GM23338 (cell line): ENCODE data around the gene HSPBP1. TPM values are rescaled to one million over a fixed set of nuclear protein-coding genes. Genes with fewer than 3 reads are reported as not detected.

Experiments
- ATAC-seq: fragments of 200-7000 bp; cut with Tn5 transposase; 3 replicates; pipeline ENCODE4 v1.9.1; 2020
- DNase-seq: peaks from one replicate; pipeline ENCODE4 v3.0.0-alpha.2; 2015; ENCODE audit warnings: low spot score
- H2AFZ ChIP-seq: fragments of 200-600 bp; sonication (generic); 2 replicates; pipeline ENCODE4 v1.8.0; 2016; ENCODE audit warnings: antibody characterized with exemption, mild to moderate bottlenecking, moderate library complexity
- H3F3A ChIP-seq: fragments of 200-600 bp; sonication (generic); replicated peaks from 2 replicates; pipeline ENCODE4 v1.8.0; 2017; ENCODE audit warnings: antibody characterized with exemption, mixed run types, low read depth
- H3K27ac ChIP-seq: fragments of 200-600 bp; sonication (generic); 2 replicates; pipeline ENCODE4 v1.6.1; 2016; ENCODE audit warnings: low read depth
- H3K27me3 ChIP-seq: fragments of 200-600 bp; sonication (generic); 2 replicates; pipeline ENCODE4 v1.8.0; 2016; ENCODE audit warnings: mild to moderate bottlenecking, mixed run types, moderate library complexity; ENCODE audit not compliant: insufficient read depth
- H3K36me3 ChIP-seq: fragments of 200-600 bp; sonication (generic); 2 replicates; pipeline ENCODE4 v1.8.0; 2016; ENCODE audit warnings: mild to moderate bottlenecking; ENCODE audit not compliant: insufficient read depth
- H3K4me1 ChIP-seq: fragments of 200-600 bp; sonication (generic); 2 replicates; pipeline ENCODE4 v1.8.0; 2016; ENCODE audit warnings: mild to moderate bottlenecking, moderate library complexity; ENCODE audit not compliant: insufficient read depth
- H3K4me2 ChIP-seq: fragments of 200-600 bp; sonication (generic); 2 replicates; pipeline ENCODE4 v1.7.1; 2017; ENCODE audit warnings: mixed run types
- H3K4me3 ChIP-seq: fragments of 200-600 bp; sonication (generic); 2 replicates; pipeline ENCODE4 v1.6.1; 2016; ENCODE audit warnings: mixed run types
- H3K79me2 ChIP-seq: fragments of 200-600 bp; sonication (generic); replicated peaks from 2 replicates; pipeline ENCODE4 v1.8.0; 2017; ENCODE audit warnings: mild to moderate bottlenecking; ENCODE audit not compliant: insufficient read depth
- H3K9me2 ChIP-seq: fragments of 200-600 bp; sonication (generic); 2 replicates; pipeline ENCODE4 v1.8.0; 2017; ENCODE audit not compliant: insufficient read depth
- H4K20me1 ChIP-seq: fragments of 200-600 bp; sonication (generic); replicated peaks from 2 replicates; pipeline ENCODE4 v1.8.0; 2017; ENCODE audit warnings: mild to moderate bottlenecking; ENCODE audit not compliant: insufficient read depth
- H3K27ac Mint-ChIP-seq: 2 replicates; pipeline ENCODE4 v1.8.0; 2020; ENCODE audit warnings: inconsistent platforms, mild to moderate bottlenecking, moderate library complexity, mixed read lengths
- H3K27me3 Mint-ChIP-seq: 3 replicates; pipeline ENCODE4 v1.8.0; 2022; ENCODE audit warnings: low read depth, mild to moderate bottlenecking, moderate library complexity, mixed read lengths, inconsistent platforms; ENCODE audit not compliant: insufficient read depth, poor library complexity
- H3K36me3 Mint-ChIP-seq: 3 replicates; pipeline ENCODE4 v1.8.0; 2021; ENCODE audit warnings: low read depth, mild to moderate bottlenecking, inconsistent platforms, moderate library complexity, mixed read lengths
- H3K4me1 Mint-ChIP-seq: 3 replicates; pipeline ENCODE4 v1.8.0; 2020; ENCODE audit warnings: mild to moderate bottlenecking, inconsistent platforms, mixed read lengths
- H3K4me3 Mint-ChIP-seq: 3 replicates; pipeline ENCODE4 v1.8.0; 2021; ENCODE audit warnings: moderate library complexity, mild to moderate bottlenecking, inconsistent platforms, mixed read lengths
- H3K9me3 Mint-ChIP-seq: 3 replicates; pipeline ENCODE4 v1.8.0; 2020; ENCODE audit warnings: moderate library complexity, mild to moderate bottlenecking, inconsistent platforms, mixed read lengths
- CREB1 ChIP-seq: fragments of 250-450 bp; sonication (Bioruptor Pico); IDR thresholded peaks from 2 replicates; pipeline ENCODE4 v1.5.0; 2020; ENCODE audit warnings: low read depth, mild to moderate bottlenecking, moderate library complexity
- CTCF ChIP-seq, 2 experiments: fragments of 200-600 bp in 1 of 2; sonication (generic) in 1 of 2; conservative IDR thresholded peaks; 2 replicates each; pipeline versions ENCODE4 v1.5.1 to v1.6.1; 2016 to 2017; ENCODE audit warnings: antibody characterized with exemption in 2 of 2, low read depth in 2 of 2, mild to moderate bottlenecking in 2 of 2, moderate library complexity in 1 of 2
- ETS1 ChIP-seq: IDR thresholded peaks from 2 replicates; pipeline ENCODE4 v1.6.1; 2016; ENCODE audit warnings: antibody characterized with exemption
- EZH2 ChIP-seq: fragments of 200-600 bp; sonication (generic); IDR thresholded peaks from one replicate; pipeline ENCODE4 v1.8.0; 2017; ENCODE audit warnings: antibody characterized with exemption, mild to moderate bottlenecking, low read depth; ENCODE audit not compliant: unreplicated experiment
- EZH2phosphoT487 ChIP-seq: fragments of 200-600 bp; sonication (generic); IDR thresholded peaks from one replicate; pipeline ENCODE4 v1.8.1; 2018; ENCODE audit warnings: antibody characterized with exemption; ENCODE audit not compliant: unreplicated experiment
- JUNB ChIP-seq: IDR thresholded peaks from one replicate; pipeline ENCODE4 v1.6.1; 2016; ENCODE audit warnings: antibody characterized with exemption; ENCODE audit not compliant: unreplicated experiment
- NANOG ChIP-seq: IDR thresholded peaks from 2 replicates; pipeline ENCODE4 v1.6.1; 2016; ENCODE audit warnings: antibody characterized with exemption, borderline replicate concordance
- POLR2AphosphoS5 ChIP-seq: IDR thresholded peaks from 2 replicates; pipeline ENCODE4 v1.6.1; 2016; ENCODE audit warnings: antibody characterized with exemption, low read depth
- STAT1 ChIP-seq: IDR thresholded peaks from one replicate; pipeline ENCODE4 v1.6.1; 2016; ENCODE audit warnings: antibody characterized with exemption; ENCODE audit not compliant: unreplicated experiment
- ZNF114 ChIP-seq: fragments of 250-450 bp; sonication (Bioruptor Pico); IDR thresholded peaks from 2 replicates; pipeline ENCODE4 v1.5.0; 2020; ENCODE audit warnings: mild to moderate bottlenecking, moderate library complexity
- ZNF331 ChIP-seq: fragments of 250-450 bp; sonication (Bioruptor Pico); IDR thresholded peaks from 2 replicates; pipeline ENCODE4 v1.5.0; 2020; ENCODE audit warnings: low read depth, mild to moderate bottlenecking, moderate library complexity
- polyA plus RNA-seq: library from polyadenylated mRNA; unstranded; fragments of >200 nt; fragmentation: Nextera tagmentation; extraction: Ambion mirVana; gene quantifications from 2 replicates; pipeline ENCODE4 v1.2.1, GENCODE V29; 2016
- total RNA-seq: library from RNA; depleted of rRNA; stranded (reverse); fragments of >200 nt; shearing (Covaris generic); gene quantifications from 2 replicates; pipeline ENCODE4 v1.2.3, GENCODE V29; 2014
- TF ChIP-seq, protein P1 (sequence below): fragments of 250-450 bp; sonication (Bioruptor Pico); IDR thresholded peaks from 2 replicates; pipeline ENCODE4 v1.5.0; 2020; ENCODE audit warnings: mild to moderate bottlenecking, moderate library complexity

Gene HSPBP1
- total and polyA plus RNA-seq, 2 experiments from 2014 or later: 83.6 to 91.1 TPM

DNA sequence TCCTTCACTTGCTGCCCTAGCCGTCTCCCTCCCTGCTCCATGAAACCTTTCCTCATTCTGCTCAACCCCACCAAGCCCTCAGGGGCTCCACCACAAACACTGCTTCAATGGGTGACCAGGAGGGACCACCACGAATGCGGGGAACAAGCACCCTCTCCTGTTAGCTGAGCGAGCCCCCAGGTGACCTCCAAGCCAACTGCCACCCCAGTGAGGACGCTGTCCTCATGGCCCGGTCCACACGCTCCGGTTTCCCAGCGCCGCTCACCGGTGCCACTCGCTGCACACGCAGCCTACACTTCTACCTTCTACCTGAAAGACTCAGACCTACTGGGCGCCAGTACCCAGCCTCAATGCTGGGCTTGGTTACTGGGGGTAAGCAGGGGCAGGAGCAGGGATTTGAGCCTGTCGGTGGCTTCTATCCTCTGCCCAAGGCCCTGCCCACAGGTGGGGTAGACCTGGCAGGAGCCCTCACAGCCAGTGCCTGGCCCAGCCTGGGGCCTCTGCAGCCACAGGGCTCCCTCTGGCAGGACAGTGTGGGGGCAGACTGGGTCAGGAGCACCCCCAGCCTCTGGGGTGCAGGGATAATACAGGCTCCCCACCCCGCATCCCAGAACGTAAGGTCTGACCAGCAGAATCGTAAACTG is 50.6 kb downstream of the HSPBP1 start:
- no peak overlapping the region for H3K4me2 ChIP-seq
- Mint-ChIP-seq H3K27ac (no peak overlapping the region), H3K36me3 (peaks cover 25% of the 10 kb centered on the region), H3K27me3 (peaks cover 11% of the 10 kb centered on the region), H3K9me3 (no peaks in the 10 kb centered on the region), H3K4me3 (no peak overlapping the region; the same call in 2 of the 3 replicates), H3K4me1 (peaks cover 4% of the 10 kb centered on the region; the same call in 2 of the 3 replicates)
- H3K27me3 ChIP-seq: no peaks in the 10 kb centered on the region
- H2AFZ ChIP-seq: no peak overlapping the region
- no peaks in the 10 kb centered on the region for H3K79me2 ChIP-seq
- H3K27ac ChIP-seq: no peak overlapping the region
- DNase-seq (no peak), ATAC-seq (no peak)
- no peaks in the 10 kb centered on the region for H3K9me2 ChIP-seq
- H3K4me1 ChIP-seq: no peaks in the 10 kb centered on the region
- H3K4me3 ChIP-seq: no peak overlapping the region
- H3K36me3 ChIP-seq: no peaks in the 10 kb centered on the region; the same call in 1 of the 2 replicates
- no peaks in the 10 kb centered on the region for H3F3A ChIP-seq
- peaks cover 3% of the 10 kb centered on the region for H4K20me1 ChIP-seq
- TF ChIP-seq NANOG (no peak), EZH2 (no peak), EZH2phosphoT487 (no peak)

DNA sequence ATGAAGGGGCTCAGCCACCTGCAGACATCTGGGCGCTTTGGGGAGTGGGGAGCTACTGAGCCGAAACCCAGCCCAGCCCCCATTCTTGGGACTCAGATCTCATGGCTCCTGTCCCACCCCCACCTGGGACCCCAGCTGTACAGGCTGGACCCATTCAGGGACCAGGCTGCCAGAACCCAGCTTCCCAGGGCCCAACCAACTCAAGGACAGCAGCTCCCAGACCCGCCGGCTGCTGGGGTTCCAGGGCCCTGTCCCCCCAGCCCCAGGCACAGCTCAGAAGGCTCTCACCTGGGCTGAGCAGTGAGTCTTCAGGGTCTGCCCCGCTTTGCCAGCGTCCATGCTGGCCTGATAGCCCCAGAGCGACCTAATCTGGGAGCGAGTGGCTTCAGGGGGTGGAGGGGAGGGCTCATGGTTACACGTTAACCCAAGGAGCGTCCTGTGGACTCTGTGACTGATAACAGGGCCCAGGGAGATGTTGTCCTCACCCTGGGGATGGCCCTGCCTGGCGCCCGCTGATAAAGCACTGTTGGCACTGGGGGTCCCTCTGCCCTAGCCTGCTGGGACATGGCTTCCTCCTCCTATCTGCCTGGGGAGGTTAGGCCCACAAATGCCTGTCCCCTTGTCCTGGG is 51.4 kb downstream of the HSPBP1 start, which contains the start of gene TMEM86B:
Gene TMEM86B, minus strand, starts transcription at position 361 of the 629 bp plus-strand sequence. Its CDS starts 22 bp downstream, at position 339.
- H3K27me3 Mint-ChIP-seq: peaks cover 12% of the 10 kb centered on the region
- H2AFZ ChIP-seq: no peak within 1 kb of the TSS
- DNase-seq (no peak), ATAC-seq (no peak)
- H3K79me2 ChIP-seq: no peaks in the 10 kb centered on the region
- H3F3A ChIP-seq: no peaks in the 10 kb centered on the region
- no peaks in the 10 kb centered on the region; the same call in 1 of the 2 replicates for H3K36me3 ChIP-seq
- no peaks in the 10 kb centered on the region for H3K27me3 ChIP-seq
- peaks cover 22% of the 10 kb centered on the region for H3K36me3 Mint-ChIP-seq
- no peak within 1 kb of the TSS; the same call in 2 of the 3 replicates for H3K4me3 Mint-ChIP-seq
- H3K4me2 ChIP-seq: no peak within 1 kb of the TSS
- H3K27ac ChIP-seq: no peak within 1 kb of the TSS
- H3K4me3 ChIP-seq: no peak within 1 kb of the TSS
- H3K9me3 Mint-ChIP-seq: no peaks in the 10 kb centered on the region
- H3K4me1 Mint-ChIP-seq: peaks cover 4% of the 10 kb centered on the region; the same call in 2 of the 3 replicates
- no peak within 1 kb of the TSS for H3K27ac Mint-ChIP-seq
- no peaks in the 10 kb centered on the region for H3K9me2 ChIP-seq
- peaks cover 3% of the 10 kb centered on the region; the same call in 1 of the 2 replicates for H4K20me1 ChIP-seq
- H3K4me1 ChIP-seq: no peaks in the 10 kb centered on the region
- no peak for TF ChIP-seq POLR2AphosphoS5
- no peak for TF ChIP-seq JUNB
- TF ChIP-seq EZH2: no peak
- no peak for TF ChIP-seq ETS1
- TF ChIP-seq EZH2phosphoT487: no peak
- TF ChIP-seq CTCF (conservative IDR thresholded peaks at IDR 0.05; ENCODE audit: low read depth in 2 of 2): no peak
- TF ChIP-seq CREB1: no peak
- TF ChIP-seq STAT1: no peak
- TF ChIP-seq, protein P1, sequence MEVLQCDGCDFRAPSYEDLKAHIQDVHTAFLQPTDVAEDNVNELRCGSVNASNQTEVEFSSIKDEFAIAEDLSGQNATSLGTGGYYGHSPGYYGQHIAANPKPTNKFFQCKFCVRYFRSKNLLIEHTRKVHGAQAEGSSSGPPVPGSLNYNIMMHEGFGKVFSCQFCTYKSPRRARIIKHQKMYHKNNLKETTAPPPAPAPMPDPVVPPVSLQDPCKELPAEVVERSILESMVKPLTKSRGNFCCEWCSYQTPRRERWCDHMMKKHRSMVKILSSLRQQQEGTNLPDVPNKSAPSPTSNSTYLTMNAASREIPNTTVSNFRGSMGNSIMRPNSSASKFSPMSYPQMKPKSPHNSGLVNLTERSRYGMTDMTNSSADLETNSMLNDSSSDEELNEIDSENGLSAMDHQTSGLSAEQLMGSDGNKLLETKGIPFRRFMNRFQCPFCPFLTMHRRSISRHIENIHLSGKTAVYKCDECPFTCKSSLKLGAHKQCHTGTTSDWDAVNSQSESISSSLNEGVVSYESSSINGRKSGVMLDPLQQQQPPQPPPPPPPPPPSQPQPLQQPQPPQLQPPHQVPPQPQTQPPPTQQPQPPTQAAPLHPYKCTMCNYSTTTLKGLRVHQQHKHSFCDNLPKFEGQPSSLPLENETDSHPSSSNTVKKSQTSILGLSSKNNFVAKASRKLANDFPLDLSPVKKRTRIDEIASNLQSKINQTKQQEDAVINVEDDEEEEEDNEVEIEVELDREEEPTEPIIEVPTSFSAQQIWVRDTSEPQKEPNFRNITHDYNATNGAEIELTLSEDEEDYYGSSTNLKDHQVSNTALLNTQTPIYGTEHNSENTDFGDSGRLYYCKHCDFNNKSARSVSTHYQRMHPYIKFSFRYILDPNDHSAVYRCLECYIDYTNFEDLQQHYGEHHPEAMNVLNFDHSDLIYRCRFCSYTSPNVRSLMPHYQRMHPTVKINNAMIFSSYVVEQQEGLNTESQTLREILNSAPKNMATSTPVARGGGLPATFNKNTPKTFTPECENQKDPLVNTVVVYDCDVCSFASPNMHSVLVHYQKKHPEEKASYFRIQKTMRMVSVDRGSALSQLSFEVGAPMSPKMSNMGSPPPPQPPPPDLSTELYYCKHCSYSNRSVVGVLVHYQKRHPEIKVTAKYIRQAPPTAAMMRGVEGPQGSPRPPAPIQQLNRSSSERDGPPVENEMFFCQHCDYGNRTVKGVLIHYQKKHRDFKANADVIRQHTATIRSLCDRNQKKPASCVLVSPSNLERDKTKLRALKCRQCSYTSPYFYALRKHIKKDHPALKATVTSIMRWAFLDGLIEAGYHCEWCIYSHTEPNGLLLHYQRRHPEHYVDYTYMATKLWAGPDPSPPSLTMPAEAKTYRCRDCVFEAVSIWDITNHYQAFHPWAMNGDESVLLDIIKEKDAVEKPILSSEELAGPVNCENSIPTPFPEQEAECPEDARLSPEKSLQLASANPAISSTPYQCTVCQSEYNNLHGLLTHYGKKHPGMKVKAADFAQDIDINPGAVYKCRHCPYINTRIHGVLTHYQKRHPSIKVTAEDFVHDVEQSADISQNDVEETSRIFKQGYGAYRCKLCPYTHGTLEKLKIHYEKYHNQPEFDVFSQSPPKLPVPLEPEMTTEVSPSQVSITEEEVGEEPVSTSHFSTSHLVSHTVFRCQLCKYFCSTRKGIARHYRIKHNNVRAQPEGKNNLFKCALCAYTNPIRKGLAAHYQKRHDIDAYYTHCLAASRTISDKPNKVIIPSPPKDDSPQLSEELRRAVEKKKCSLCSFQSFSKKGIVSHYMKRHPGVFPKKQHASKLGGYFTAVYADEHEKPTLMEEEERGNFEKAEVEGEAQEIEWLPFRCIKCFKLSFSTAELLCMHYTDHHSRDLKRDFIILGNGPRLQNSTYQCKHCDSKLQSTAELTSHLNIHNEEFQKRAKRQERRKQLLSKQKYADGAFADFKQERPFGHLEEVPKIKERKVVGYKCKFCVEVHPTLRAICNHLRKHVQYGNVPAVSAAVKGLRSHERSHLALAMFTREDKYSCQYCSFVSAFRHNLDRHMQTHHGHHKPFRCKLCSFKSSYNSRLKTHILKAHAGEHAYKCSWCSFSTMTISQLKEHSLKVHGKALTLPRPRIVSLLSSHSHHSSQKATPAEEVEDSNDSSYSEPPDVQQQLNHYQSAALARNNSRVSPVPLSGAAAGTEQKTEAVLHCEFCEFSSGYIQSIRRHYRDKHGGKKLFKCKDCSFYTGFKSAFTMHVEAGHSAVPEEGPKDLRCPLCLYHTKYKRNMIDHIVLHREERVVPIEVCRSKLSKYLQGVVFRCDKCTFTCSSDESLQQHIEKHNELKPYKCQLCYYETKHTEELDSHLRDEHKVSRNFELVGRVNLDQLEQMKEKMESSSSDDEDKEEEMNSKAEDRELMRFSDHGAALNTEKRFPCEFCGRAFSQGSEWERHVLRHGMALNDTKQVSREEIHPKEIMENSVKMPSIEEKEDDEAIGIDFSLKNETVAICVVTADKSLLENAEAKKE (CRISPR knock-in tag): no peak
- no peak for TF ChIP-seq ZNF331 (CRISPR knock-in tag)
- no peak for TF ChIP-seq NANOG
- TF ChIP-seq ZNF114 (CRISPR knock-in tag): no peak
